ENCODE data around the gene RBM39.
"Not testable (repeated sequence)": the region's sequence is repeated elsewhere in the genome, so short reads cannot be mapped to it uniquely, and the experiment has no call there.

Gene RBM39

DNA sequence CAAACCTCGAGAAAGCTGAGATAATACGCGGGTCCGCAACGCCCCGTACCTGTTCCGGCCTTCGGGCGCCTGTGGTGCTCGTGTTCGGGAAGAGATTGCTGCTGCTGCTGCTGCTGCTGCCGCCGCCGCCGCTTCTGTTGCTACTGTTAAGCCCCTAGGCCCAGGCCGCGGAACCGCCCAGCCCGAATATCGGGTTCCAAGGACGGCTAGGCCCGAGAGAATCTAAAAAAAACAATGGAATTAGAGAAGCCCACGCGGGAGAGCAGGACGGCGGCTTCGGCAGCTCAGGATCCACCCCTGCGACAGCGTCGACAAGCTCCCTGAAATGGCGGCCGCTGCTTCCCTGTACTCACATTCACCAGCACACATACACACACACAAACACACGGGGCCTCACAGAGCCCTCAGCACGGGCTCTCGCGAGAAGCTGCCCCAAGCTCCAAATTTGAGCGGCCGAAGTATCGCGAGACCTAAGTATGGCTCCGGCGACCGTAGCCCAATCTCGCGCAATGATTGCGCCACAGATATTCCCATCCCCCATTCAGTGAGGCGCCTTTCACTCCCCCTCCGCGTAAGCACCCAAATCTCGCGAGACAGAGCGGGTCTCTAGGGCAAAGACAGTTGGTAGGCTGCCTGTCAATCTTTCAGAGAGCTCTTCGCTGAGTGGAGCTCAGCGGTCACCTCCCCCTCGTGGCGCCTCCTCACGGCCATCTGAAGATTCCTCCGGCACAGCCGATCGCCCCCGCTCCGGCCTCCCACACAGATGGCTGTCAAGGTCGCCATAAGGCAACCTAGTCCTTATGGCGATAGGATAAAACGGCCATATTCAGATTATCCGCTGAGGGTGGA lies at the start of gene RBM39:
TSS of gene RBM39 (minus strand) at position 369 of the 849 bp plus-strand sequence. CDS start 1,386 bp downstream, outside the sequence.
- peak; percentile 94 for FAIRE-seq

DNA sequence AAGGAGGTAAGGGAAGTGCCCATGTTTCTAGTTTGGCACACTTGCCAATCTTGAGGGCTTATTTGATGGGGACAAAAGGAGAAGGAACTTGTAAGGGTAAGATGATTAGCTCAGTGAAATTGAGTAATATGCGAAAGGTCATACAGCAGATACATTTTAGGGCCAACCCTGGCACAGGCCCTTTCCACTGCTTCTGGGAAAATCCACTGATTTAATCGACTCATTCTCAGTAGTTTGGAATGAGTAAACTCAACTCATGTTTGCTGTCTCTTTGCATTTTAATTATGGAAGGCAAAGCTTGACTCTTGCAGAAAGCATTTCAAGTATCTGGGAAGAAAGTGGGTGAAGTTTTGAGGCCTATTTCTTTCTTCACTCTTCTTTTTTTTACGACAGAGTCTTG lies 49.8 kb upstream of the RBM39 start:
- FAIRE-seq (no peak), DNase-seq (ENCODE audit: insufficient read length, low spot score) (no peak)

More for the DNA sequence above, at the start of gene RBM39:
- peak; percentile 76 for DNase-seq (ENCODE audit: insufficient read length, low spot score)

DNA sequence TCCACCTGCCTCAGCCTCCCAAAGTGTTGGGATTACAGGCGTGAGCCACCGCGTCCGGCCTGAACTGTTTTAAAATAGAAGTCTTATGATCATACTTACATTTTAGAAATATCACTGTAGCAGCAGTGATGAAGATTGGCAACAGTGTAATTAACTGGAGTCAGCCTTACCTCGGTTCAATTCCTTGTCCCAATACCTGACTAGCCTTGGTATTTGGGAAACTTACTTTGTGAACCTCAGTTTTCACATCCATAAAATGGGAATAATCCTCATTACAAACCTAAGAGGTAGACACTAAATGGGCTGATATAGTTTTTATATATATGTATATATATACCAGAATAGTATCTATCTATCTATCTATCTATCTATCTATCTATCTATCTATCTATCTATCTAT lies 49.0 kb upstream of the RBM39 start:
- FAIRE-seq, result no peak

DNA sequence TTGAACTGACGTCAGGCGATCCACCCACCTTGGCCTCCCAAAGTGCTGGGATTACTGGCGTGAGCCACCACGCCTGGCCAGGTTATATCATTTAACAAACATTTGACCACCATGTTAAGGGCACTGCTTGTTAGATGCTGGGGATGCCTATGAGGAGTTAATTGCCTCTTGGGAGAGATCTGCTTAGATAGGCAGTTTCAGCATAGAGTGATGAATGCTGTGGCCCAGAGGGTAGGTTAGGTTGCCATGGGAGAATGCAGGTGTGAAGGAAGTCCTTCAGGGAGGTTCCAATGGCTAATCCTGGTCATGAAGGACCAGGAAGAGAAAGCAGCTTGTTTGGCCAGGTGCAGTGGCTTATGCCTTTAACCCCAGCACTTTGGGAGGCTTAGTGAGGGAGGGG lies 46.7 kb upstream of the RBM39 start:
- FAIRE-seq (no peak), DNase-seq (ENCODE audit: insufficient read length, low spot score) (no peak)

More for the DNA sequence above, 49.0 kb upstream of the RBM39 start:
- no peak for DNase-seq (ENCODE audit: insufficient read length, low spot score)

DNA sequence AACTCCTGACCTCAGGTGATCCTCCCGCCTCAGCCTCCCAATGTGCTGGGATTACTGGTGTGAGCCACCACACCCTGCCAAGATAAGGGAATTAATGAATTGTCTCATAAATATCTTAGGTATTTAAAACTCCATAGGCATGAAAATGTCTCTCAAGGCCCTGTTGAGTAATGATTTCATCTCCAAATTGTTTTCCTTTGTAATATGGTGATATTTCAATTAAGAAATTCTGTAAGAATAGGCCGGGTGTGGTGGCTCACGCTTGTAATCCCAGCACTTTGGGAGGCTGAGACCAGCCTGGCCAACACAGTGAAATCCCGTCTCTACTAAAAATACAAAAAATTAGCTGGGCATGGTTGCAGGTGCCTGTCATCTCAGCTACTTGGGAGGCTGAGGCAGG lies 43.5 kb upstream of the RBM39 start:
- FAIRE-seq; DNase-seq (ENCODE audit: insufficient read length, low spot score): not testable (repeated sequence)

DNA sequence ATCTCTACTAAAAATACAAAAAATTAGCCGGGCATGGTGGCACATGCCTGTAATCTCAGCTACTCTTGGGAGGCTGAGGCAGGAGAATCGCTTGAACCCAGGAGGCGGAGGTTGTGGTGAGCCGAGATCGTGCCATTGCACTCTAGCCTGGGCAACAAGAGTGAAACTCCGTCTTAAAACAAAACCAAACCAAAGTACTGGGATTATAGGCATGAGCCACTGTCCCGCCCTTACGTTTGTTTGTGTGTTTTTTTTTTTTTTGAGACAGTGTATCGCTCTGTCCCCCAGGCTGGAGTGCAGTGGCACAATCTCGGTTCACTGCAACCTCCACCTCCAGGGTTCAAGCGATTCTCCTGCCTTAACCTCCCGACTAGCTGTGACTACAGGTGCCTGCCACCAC lies 41.8 kb upstream of the RBM39 start:
- FAIRE-seq; DNase-seq (ENCODE audit: insufficient read length, low spot score): not testable (repeated sequence)

DNA sequence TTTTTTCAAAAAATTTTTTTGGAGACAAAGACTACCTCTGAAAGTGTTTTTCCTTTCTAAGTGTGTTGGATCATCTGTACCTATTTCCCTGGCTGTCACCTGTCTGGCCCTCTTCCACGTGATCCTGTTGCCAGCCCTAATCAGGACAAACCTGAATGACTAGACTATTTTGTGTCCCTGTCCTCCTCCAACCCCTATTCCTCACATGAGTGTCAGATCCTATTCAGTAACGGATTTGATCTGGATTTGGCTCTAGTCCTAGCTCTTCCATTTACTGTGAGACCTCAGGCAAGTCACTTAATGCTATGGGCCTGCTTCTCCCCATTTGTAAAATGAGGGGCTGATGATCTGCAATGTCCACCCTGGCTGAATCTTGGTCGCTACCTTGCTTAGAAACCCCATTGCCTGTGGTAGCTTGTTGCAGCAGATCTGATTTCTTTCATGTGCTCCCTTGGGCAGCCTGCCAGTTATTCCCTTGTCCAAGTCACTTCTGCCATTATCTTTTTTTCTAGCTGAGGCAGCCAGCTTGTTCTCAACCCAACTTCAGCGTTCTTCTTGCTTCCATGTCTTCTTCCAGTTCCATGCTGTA lies 34.5 kb upstream of the RBM39 start:
- DNase-seq (ENCODE audit: insufficient read length, low spot score), result no peak
- no peak for FAIRE-seq

DNA sequence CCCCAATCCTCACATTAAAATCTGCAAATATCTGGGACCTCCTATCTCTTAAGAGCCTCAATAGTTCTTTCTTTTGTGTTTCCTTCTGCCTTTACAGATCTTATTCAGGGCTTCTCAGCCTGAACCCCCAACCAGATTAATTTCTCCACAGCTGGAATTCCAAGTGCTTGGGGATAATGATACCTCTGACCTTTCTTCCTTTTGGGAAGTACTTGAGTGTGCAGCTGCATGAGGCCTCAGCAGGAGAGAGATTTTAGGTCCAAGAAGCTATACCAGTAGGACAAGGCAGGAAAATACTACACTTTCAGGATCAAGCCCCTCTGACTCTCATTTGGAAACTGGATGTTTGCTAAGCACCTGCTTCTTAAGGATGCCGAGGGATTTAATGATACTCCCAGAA lies 32.3 kb upstream of the RBM39 start:
- FAIRE-seq (no peak), DNase-seq (ENCODE audit: insufficient read length, low spot score) (no peak)

DNA sequence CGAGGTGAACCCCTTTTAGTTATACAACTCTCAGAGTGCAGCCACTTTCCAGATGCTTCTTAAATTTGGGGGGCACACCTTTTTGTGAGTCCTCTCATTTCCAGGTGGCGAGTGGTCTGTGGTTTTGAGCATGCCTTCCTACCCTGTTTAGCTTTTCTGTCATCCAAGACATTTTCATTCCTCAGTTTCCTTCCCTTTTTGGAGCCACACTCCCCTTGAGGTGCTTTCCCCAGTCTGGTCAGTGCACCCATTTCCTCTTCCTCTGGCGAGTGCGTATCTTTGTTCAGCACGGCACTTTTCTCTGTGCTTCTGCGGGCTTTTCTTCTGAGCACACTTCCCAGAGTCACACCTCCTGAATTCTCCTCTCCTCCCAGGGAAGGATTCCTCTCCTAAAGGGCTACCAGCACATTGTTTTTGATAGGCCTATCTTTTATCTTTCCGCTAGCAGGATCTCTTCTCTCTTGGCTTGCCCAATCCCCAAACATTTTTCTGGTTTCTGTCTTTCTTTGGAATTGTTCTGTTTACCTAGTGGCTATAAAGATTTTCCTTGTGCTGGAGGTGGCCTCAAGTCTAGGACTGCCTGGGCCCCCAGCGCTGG lies 31.2 kb upstream of the RBM39 start:
- peak; percentile 33 for DNase-seq (ENCODE audit: insufficient read length, low spot score)
- peak; percentile 83 for FAIRE-seq

DNA sequence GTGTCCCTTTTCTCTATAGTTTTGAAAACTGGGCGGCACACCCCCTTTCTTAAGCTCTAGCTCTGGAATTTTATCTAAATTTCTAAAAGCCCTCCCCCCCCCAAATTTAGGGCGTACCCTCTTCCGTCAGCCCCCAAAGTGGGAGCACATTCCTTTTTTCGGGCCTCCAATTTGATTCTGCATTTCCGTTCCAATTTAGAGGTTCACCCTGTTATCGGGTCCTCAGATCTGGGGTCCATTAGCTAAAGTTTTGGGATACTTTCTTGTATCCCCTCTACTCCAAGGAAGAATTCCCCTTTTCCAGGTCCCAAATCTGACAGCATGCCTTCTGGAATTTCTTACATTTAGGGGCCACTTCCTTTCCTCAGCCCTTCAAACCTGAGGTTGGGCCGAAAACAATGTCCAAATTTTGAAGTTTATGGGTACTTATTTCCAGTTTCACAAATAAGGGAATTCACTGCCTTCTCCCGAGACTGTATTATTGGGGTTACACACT lies 30.6 kb upstream of the RBM39 start:
- FAIRE-seq, result no peak
- DNase-seq (ENCODE audit: insufficient read length, low spot score), result no peak

DNA sequence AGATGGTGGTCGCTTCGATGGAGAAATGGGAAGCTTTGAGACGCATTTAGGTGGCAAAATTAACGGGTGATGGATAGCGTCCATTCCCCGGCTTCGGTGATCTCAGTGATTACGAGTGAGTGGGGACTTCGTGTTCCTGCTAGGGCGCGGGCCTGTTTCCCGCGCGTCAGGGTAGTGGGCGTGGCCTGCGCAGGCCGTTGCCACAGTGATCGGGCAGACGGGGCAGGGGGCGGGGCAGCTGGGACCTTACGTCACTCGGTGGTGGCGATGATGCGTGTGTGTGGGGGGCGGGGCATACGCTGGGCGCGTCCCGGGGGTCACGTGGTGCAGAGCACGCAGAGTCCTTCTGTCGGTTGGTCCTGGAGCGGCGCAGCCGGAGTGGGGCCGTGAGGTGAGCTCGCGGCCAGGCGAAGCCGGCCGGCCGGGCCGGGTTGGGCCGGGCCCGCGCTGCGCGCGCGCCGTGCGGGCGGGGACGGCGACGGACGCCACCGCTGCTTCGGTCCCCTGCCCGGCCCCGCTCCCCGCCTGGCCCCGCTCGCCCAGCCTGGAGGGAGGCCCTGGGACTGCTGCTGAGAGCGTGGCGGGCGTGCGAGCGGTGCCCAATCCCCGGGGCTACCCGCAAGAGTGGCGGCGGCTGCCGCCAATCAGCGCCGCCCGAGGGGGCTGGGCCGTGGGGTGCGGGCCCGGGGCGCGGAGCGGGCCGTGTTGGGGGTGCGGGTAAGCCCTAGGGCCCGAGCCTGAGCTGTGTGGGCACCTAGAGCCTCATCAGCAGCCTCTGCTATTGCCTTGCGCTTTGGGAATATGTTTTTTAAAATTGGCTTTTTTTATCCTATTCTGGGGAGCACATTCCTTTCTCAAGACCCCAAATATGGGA lies 29.9 kb upstream of the RBM39 start, which contains the start of gene PHF20:
TSS of gene PHF20 (plus strand) at position 327 of the 874 bp plus-strand sequence. CDS start 29,508 bp downstream, outside the sequence.
- DNase-seq (ENCODE audit: insufficient read length, low spot score) (peak; percentile 92), FAIRE-seq (peak; percentile 92)

DNA sequence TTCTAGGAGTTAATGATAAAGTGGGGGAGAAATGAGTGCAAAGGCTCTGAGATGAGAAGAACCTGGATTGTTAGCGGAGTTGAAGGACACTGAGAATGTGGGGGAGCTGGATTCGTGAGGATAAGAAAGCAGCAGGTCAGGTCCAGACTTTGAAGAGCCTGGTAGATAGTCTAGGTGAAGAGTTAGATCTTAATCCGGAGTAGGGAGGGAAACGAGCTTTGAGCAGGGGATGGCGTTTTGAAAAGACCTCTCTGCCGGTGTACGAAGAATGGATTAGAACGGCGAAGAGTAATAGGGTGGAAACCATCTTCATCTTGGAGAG lies 29.3 kb upstream of the RBM39 start:
- FAIRE-seq (peak; percentile 45), DNase-seq (ENCODE audit: insufficient read length, low spot score) (no peak)

DNA sequence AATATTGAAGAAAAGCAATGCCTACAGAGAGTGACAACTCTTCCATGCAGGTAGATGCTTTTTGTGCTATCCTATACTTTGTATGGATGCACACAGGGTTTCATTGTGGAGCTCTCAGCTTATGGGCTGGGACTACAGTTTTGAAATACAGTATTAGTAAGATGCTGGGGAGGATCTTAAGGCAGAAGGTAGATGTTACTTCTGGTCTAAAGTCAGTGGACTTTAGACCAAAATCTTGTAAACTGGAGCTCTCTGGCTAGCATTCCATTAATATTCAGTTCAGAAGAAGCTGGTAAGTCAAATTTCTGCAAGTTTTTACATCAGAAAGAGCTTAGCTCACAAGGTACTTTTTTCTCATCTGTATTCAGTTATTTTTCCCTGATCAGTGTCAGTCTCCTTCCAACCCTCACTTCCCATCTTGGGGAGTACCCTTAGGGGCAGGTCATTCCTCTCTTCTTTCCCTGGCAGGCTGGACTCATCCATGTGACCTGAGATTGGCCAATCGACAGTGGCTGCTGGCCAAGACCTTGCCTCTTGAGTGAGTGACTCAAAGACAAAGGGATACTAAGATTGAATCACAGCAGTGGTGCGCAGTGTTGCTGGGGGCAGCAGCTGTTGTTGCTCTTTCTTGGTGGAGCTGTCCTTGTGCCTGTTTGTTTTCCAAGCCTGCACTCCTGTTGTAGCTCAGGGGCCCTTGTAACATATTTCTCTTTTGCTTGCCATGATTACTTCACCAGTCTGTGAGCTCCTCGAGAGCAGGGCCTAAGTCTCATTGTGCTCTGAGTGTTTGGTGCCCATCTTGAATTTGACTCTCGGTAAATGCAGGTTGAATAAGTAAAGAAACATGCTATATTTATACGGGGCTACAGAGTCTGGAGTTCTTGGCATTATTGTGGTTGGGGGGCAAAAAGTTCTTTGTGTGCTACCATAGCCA lies 26.9 kb upstream of the RBM39 start:
- DNase-seq (ENCODE audit: insufficient read length, low spot score), result no peak
- peak; percentile 14 for FAIRE-seq

DNA sequence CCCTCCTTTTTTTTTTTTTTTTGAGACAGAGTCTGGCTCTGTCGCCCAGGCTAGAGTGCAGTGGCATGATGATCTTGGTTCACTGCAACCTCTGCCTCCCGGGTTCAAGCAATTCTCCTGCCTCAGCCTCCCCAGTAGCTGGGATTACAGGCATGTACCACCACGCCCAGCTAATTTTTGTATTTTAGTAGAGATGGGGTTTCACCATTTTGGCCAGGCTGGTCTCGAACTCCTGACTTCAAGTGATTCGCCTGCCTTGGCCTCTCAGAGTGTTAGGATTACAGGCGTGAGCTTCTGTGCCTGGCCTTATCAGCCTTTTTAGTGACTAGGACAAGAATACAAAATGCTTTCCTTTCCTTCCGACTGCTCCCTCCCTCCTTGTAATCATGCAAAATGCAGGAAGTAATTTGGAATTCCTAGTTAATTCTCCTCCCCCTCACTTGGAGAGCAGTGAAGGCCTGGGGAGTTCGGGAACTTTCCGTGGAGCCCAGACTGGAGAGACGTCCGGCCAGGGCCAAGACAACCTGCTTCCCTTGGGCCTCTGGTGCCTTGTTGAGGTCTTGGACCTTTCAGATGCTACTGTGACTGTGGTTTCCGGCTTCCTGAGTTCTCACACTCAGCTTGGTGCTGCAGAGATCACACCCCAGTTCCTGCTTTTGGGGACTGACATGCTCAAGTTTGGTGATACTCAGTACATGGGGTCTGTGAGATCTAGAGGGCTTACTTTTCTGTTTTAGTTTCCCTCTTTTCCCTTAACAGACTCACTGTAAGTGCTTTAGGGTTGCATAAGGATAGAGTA lies 25.8 kb upstream of the RBM39 start:
- peak; percentile 95 for FAIRE-seq
- DNase-seq (ENCODE audit: insufficient read length, low spot score), result peak; percentile 80

DNA sequence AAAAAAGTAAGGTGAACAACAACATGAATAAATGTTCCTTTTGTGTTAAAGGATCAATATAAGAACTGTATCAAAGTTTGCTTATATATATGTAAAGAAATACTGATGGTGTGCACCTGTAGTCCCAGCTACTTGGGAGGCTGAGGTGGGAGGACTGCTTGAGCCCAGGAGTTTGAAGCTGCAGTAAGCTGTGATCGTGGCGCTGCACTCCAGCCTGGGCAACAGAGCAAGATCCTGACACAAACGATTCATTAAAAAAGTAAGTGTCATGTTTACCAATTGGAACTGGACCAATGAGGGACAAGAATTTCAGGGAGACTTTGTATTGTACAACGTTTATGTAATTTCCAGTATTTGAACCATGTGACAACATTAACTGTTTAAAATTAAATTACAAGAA lies 24.8 kb upstream of the RBM39 start:
- FAIRE-seq (no peak), DNase-seq (ENCODE audit: insufficient read length, low spot score) (no peak)

DNA sequence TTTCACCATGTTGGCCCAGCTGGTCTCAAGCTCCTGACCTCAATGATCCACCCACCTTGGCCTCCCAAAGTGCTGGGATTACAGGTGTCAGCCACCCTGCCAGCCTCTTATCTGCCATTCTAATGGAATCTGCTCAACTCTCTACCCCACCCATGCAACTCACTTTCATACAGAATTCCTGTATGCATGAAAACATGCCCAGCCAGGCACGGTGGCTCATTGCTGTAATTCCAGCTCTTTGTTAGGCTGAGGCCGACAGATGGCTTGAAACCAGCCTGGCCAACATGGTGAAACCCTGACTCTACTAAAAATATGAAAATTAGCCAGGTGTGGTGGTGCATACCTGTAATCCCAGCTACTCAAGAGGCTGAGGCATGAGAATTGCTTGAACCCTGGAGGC lies 22.9 kb upstream of the RBM39 start:
- not testable (repeated sequence) for FAIRE-seq; DNase-seq (ENCODE audit: insufficient read length, low spot score)

DNA sequence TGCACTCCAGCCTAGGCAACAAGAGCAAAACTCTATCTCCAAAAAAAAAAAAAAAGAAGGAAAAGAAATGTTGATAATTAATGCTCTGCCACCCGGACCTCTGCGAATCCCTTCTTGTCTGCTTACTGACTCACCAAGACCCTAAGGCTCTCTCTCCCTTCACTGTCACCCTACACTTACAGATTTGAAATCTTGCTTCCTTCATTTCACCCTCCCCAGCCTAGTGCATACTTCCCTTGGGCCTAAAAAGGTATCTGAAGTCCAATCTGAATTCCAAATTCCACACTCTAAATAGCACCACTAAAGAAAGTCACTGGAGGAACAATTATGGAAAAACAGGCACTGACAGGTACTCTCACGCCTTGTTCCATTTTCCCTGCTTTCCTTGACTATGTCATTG lies 20.4 kb upstream of the RBM39 start:
- FAIRE-seq, result no peak
- no peak for DNase-seq (ENCODE audit: insufficient read length, low spot score)

DNA sequence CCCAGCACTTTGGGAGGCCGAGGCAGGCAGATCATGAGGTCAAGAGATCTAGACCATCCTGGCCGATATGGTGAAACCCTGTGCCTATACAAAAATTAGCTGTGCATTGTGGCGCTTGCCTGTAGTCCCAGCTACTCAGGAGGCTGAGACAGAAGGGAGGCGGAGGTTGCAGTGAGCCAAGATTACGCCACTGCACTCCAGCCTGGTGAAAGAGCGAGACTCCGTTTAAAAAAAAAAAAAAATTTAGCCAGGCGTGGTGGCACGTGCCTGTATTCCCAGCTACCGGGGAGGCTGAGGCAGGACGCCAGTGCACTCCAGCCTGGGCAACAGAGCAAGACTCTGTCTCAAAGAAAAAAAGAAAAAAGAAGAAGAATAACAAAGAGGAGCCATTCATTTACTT lies 19.5 kb upstream of the RBM39 start:
- FAIRE-seq; DNase-seq (ENCODE audit: insufficient read length, low spot score): not testable (repeated sequence)
